H1 (cell line): Measurements from ENCODE around the gene PPP3R2. TPM values are rescaled to one million over a fixed set of nuclear protein-coding genes. Genes with fewer than 3 reads are reported as not detected.

ENCODE experiments used
- EP300 ChIP-seq, 2 experiments: IDR thresholded peaks; 1 replicate in 1 of 2; 2 replicates in 1 of 2; pipeline ENCODE4 v1.6.1; 2011 to 2012; ENCODE audit warnings: low read depth in 2 of 2, low read length in 2 of 2, mild to moderate bottlenecking in 2 of 2, borderline replicate concordance in 1 of 2, inconsistent platforms in 1 of 2, moderate library complexity in 1 of 2
- KDM1A ChIP-seq: fragments of 200-600, 300-600 bp; sonication (generic); IDR thresholded peaks from 2 replicates; pipeline ENCODE4 v1.7.1; 2016; ENCODE audit warnings: mild to moderate bottlenecking, low read length, borderline replicate concordance
- RXRA ChIP-seq: IDR thresholded peaks from 2 replicates; pipeline ENCODE4 v1.6.1; 2011; ENCODE audit warnings: low read depth, mild to moderate bottlenecking, low read length, moderate library complexity; ENCODE audit not compliant: insufficient read depth
- SIRT6 ChIP-seq: IDR thresholded peaks from one replicate; pipeline ENCODE4 v1.7.1; 2012; ENCODE audit warnings: low read length, inconsistent platforms
- SP1 ChIP-seq: IDR thresholded peaks from 2 replicates; pipeline ENCODE4 v1.6.1; 2011; ENCODE audit warnings: low read depth, low read length
- polyA plus RNA-seq, 7 experiments: library from polyadenylated mRNA; depleted of rRNA in 3 of 7; stranded (reverse) in 5 of 7; unstranded in 2 of 7; fragments of >200 nt in 5 of 7; fragments of 200-250 nt in 2 of 7; gene quantifications; 1 replicate in 5 of 7; 2 replicates in 1 of 7; 4 replicates in 1 of 7; pipeline versions ENCODE4 v1.2.1 to v1.2.3, GENCODE V29; 2011 to 2013; ENCODE audit warnings: missing spikeins in 2 of 7, mixed read lengths in 2 of 7
- total RNA-seq: library from RNA; stranded (reverse); fragmentation: NEBNext Ultra II Directional; extraction: Animal tissue kit (Norgen Biotek cat#: 25700); gene quantifications from 2 replicates; pipeline ENCODE4 v1.2.1, GENCODE V29; 2021

The PPP3R2 gene
- total and polyA plus RNA-seq, 2 of the 8 experiments (the other 6 are each of a cell fraction or from before 2014, with no cell fraction given): not detected

DNA sequence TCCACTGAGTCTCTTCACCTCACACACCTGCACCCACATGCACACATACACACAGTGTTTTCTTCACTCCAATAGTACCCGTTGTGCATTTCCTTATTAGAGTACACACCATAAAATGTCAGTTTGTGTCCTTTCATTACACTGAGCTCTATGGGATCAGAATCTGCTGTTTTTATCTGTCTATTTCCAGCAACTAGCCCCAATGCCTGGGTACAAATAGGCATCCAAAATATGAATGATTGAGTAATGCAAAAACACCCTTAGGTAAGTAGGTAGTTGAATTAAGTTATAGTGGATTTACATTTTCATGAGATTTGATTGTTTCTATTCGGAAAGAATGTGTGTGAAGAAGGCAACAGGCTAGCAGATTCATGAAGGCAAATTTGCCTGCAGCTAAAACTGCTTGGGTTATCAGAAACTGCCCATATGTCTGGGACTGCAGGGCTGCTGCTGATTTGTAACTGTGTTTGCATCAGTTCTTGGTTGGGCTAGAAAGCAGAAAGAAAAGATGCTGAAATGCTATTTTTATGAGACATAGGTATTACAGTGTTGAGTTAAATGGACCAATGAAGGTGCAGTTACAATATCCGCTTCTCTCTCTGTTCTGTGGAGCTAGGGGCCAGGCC is 26.9 kb downstream of the PPP3R2 start (continued):
- TF ChIP-seq SIRT6 (no peak), EP300 (IDR thresholded peaks at IDR 0.05; ENCODE audit: borderline replicate concordance in 1 of 2, low read depth in 2 of 2, low read length in 2 of 2) (no peak), RXRA (no peak), SP1 (no peak), KDM1A (no peak)
